ENCODE measurements around the gene CCND1. TPM values are rescaled to one million over a fixed set of nuclear protein-coding genes. Genes with fewer than 3 reads are reported as not detected.

The CCND1 gene
- total RNA-seq, 1 experiment from 2014 or later: 372 TPM

- H3K4me1 Mint-ChIP-seq: peaks cover 4% of the 10 kb centered on the region in 2 experiments; a peak in 3 of 4 replicates
- H3K9ac ChIP-seq (ENCODE audit: extremely low read depth, insufficient read length, low read length): no peak overlapping the region
- no peak overlapping the region for H2BK20ac ChIP-seq (ENCODE audit: low read depth, low read length, poor library complexity, severe bottlenecking)
- H4K8ac ChIP-seq (replicated peaks; ENCODE audit: insufficient read length, low read depth, low read length): no peak overlapping the region
- H3K18ac ChIP-seq (ENCODE audit: insufficient read length, low read depth, low read length): no peak overlapping the region
- peak overlapping the region in 2 of 3 experiments; percentile 20 to 70; a peak in 2 of 7 replicates for H3K27ac Mint-ChIP-seq
- no peaks in the 10 kb centered on the region for H3K9me3 ChIP-seq (ENCODE audit: control insufficient read depth, low read depth, low read length)
- H2BK15ac ChIP-seq (ENCODE audit: low read depth, low read length): no peak overlapping the region
- no peaks in the 10 kb centered on the region for H3K9me3 Mint-ChIP-seq
- no peak overlapping the region for H3T11ph ChIP-seq (ENCODE audit: low read length)
- H3K4me2 ChIP-seq (ENCODE audit: insufficient read depth, insufficient read length, low read length): no peak overlapping the region
- no CpG with 5 or more reads among the region's 28 CpGs for WGBS (ENCODE audit: extremely low coverage, insufficient read length, low lambda C conversion rate)
- no peak overlapping the region for H3K23ac ChIP-seq (ENCODE audit: insufficient read length, low read depth, low read length)
- H3K56ac ChIP-seq (ENCODE audit: insufficient read length, low read depth, low read length): no peak overlapping the region
- DNase-seq: peak; percentile 26
- peaks cover 14 to 87% (median 69%) of the 10 kb centered on the region in 3 experiments; a peak in 6 of 7 replicates for H3K36me3 Mint-ChIP-seq (ENCODE audit: insufficient read depth in 1 of 3, low read depth in 3 of 3)
- no peak overlapping the region for H2AK5ac ChIP-seq (ENCODE audit: insufficient read length, low read length)
- no peak overlapping the region for H4K91ac ChIP-seq (ENCODE audit: insufficient read length, low read depth, low read length)
- peaks cover 3% of the 10 kb centered on the region for H3K79me1 ChIP-seq (ENCODE audit: insufficient read depth, low read depth, low read length, poor library complexity, severe bottlenecking)
- H3K27ac ChIP-seq (ENCODE audit: insufficient read length, low read depth, low read length): no peak overlapping the region
- H3K4me1 ChIP-seq (ENCODE audit: insufficient read depth, low read length): no peaks in the 10 kb centered on the region
- H4K5ac ChIP-seq (ENCODE audit: insufficient read length, low read depth, low read length): no peak overlapping the region
- H3K4ac ChIP-seq (ENCODE audit: low read depth, low read length): no peak overlapping the region
- H3K4me3 Mint-ChIP-seq: no peak overlapping the region
- H3K27me3 Mint-ChIP-seq (ENCODE audit: low read depth): no peaks in the 10 kb centered on the region
- no peak overlapping the region for H2BK12ac ChIP-seq (ENCODE audit: insufficient read length, low read depth, low read length)
- no peaks in the 10 kb centered on the region for H3K79me2 ChIP-seq (ENCODE audit: insufficient read depth, low read length)
- no peaks in the 10 kb centered on the region for H3K23me2 ChIP-seq (ENCODE audit: insufficient read length, low read depth, low read length, poor library complexity, severe bottlenecking)
- no peak for TF ChIP-seq CTCF (conservative IDR thresholded peaks at IDR 0.05)
- H4K20me1 ChIP-seq (ENCODE audit: control insufficient read depth, insufficient read depth, insufficient read length): no peaks in the 10 kb centered on the region
- no peak overlapping the region for H3K14ac ChIP-seq (ENCODE audit: insufficient read depth, low read length)
- no peak overlapping the region for H2BK120ac ChIP-seq (ENCODE audit: low read depth, low read length, poor library complexity, severe bottlenecking)
- no peak overlapping the region for H2AFZ ChIP-seq (ENCODE audit: low read length)
- no peaks in the 10 kb centered on the region for H3K27me3 ChIP-seq (ENCODE audit: insufficient read depth, low read length)
- no peak overlapping the region for H2BK5ac ChIP-seq (ENCODE audit: insufficient read length, low read length)
Measured at GRCh38 chr11:69647761-69648497, 7.0 kb downstream of the CCND1 start.
